Bronchial epithelial cell (primary cell): Measurements from ENCODE around the gene MPO. TPM values are rescaled to one million over a fixed set of nuclear protein-coding genes. Genes with fewer than 3 reads are reported as not detected.

ENCODE experiments used
- DNase-seq: peaks from one replicate; pipeline ENCODE4 v3.0.0-alpha.2; 2010; ENCODE audit warnings: low read depth
- FAIRE-seq: peaks from 2 replicates; lab custom pipeline; 2011; peaks lifted over from hg19 to GRCh38; lab: Jason Lieb, UNC
- H3K27me3 ChIP-seq: 2 replicates; pipeline ENCODE4 v1.5.1; 2011; ENCODE audit warnings: low read length; ENCODE audit not compliant: control insufficient read depth, insufficient read depth
- H3K36me3 ChIP-seq: 2 replicates; pipeline ENCODE4 v1.5.1; 2011; ENCODE audit warnings: low read length; ENCODE audit not compliant: control insufficient read depth, insufficient read depth
- H3K4me3 ChIP-seq: 2 replicates; pipeline ENCODE4 v1.5.1; 2011; ENCODE audit warnings: mild to moderate bottlenecking, low read depth, low read length, control low read depth
- CTCF ChIP-seq: IDR thresholded peaks from 2 replicates; pipeline ENCODE4 v1.5.1; 2011; ENCODE audit warnings: mild to moderate bottlenecking, moderate library complexity, low read length, control low read depth, inconsistent platforms; ENCODE audit not compliant: insufficient read depth, severe bottlenecking
- total RNA-seq: library from RNA; depleted of rRNA; stranded (reverse); fragments of >200 nt; gene quantifications from 2 replicates; pipeline ENCODE4 v1.2.1, GENCODE V29; 2014

The MPO gene
- total RNA-seq, 1 donor from 2014 or later, result not detected

GRCh38 chr17:58312829-58313228 lies 32.1 kb upstream of the MPO start:
- FAIRE-seq (no peak), DNase-seq (no peak)
- Histone ChIP-seq H3K4me3 (no peak overlapping the region), H3K27me3 (peaks cover 3% of the 10 kb centered on the region), H3K36me3 (no peaks in the 10 kb centered on the region)
- TF ChIP-seq CTCF, result no peak

- Histone ChIP-seq H3K4me3 (no peak overlapping the region), H3K36me3 (no peaks in the 10 kb centered on the region), H3K27me3 (peaks cover 3% of the 10 kb centered on the region)
- TF ChIP-seq CTCF, result no peak
- no peak for DNase-seq
- FAIRE-seq, result no peak
Observed at GRCh38 chr17:58312021-58312630, 31.4 kb upstream of the MPO start.

- no peak for TF ChIP-seq CTCF
- no peaks in the 10 kb centered on the region for H3K36me3 ChIP-seq
- no peak for FAIRE-seq
- H3K4me3 ChIP-seq, result no peak overlapping the region
- H3K27me3 ChIP-seq, result peaks cover 3% of the 10 kb centered on the region
- no peak for DNase-seq
Observed at GRCh38 chr17:58311429-58311894, 30.7 kb upstream of the MPO start.

GRCh38 chr17:58310511-58311428 lies 30.0 kb upstream of the MPO start:
- H3K36me3 ChIP-seq, result no peaks in the 10 kb centered on the region
- H3K4me3 ChIP-seq, result no peak overlapping the region
- FAIRE-seq, result no peak
- peaks cover 3% of the 10 kb centered on the region for H3K27me3 ChIP-seq
- TF ChIP-seq CTCF, result no peak
- DNase-seq, result no peak

- no peak for TF ChIP-seq CTCF
- no peak for FAIRE-seq
- Histone ChIP-seq H3K36me3 (no peaks in the 10 kb centered on the region), H3K27me3 (peaks cover 1% of the 10 kb centered on the region), H3K4me3 (no peak overlapping the region)
- DNase-seq, result no peak
Observed at GRCh38 chr17:58309918-58310259, 29.2 kb upstream of the MPO start.
